ENCODE data around the gene ZNF837.

GRCh38 chr19:58361900-58362271, 18.9 kb downstream of the ZNF837 start:
- no peak for TF ChIP-seq CTCF (conservative IDR thresholded peaks at IDR 0.05 in 1 of 2, IDR thresholded peaks at IDR 0.05 in 1 of 2; ENCODE audit: low read depth in 1 of 2, low read length in 2 of 2)
- no peak for TF ChIP-seq EZH2 (IDR thresholded peaks at IDR 0.05; ENCODE audit: low read length, missing control alignments)
